Stimulated activated naive CD4-positive, alpha-beta T cell (primary cell): ENCODE data around the gene ZDHHC9.

Source experiments
- DNase-seq, 6 experiments: peaks; one replicate each; lab custom pipeline; 2025; lab: John Stamatoyannopoulos, UW

Gene ZDHHC9

GRCh38 chrX:129823115-129823514 is 20.6 kb downstream of the ZDHHC9 start:
- peak in 5 of 6 experiments; percentile 27 to 67 (median 36) for DNase-seq

GRCh38 chrX:129818123-129818522 is 25.6 kb downstream of the ZDHHC9 start:
- no peak for DNase-seq

- no peak for DNase-seq
Observed at GRCh38 chrX:129813662-129814368, 29.9 kb downstream of the ZDHHC9 start.

- no peak for DNase-seq
Observed at GRCh38 chrX:129808829-129809796, 34.6 kb downstream of the ZDHHC9 start.

- DNase-seq = no peak
Observed at GRCh38 chrX:129808158-129808828, 35.4 kb downstream of the ZDHHC9 start.

- no peak for DNase-seq
Observed at GRCh38 chrX:129804806-129805205, 38.9 kb downstream of the ZDHHC9 start.

GRCh38 chrX:129802863-129803262 is 40.8 kb downstream of the ZDHHC9 start:
- no peak for DNase-seq

- no peak for DNase-seq
Observed at GRCh38 chrX:129800186-129800585, 43.5 kb downstream of the ZDHHC9 start.

- DNase-seq = no peak
Observed at GRCh38 chrX:129798888-129799287, 44.8 kb downstream of the ZDHHC9 start.

GRCh38 chrX:129798456-129798855 is 45.2 kb downstream of the ZDHHC9 start:
- no peak for DNase-seq

- no peak for DNase-seq
Observed at GRCh38 chrX:129797251-129797906, 46.3 kb downstream of the ZDHHC9 start.

- DNase-seq = no peak
Observed at GRCh38 chrX:129795584-129795983, 48.1 kb downstream of the ZDHHC9 start.

GRCh38 chrX:129793604-129794191 is 50.0 kb downstream of the ZDHHC9 start:
- no peak for DNase-seq

GRCh38 chrX:129792586-129793291 is 50.9 kb downstream of the ZDHHC9 start:
- DNase-seq = no peak

- DNase-seq = no peak
Observed at GRCh38 chrX:129791961-129792570, 51.6 kb downstream of the ZDHHC9 start.

GRCh38 chrX:129791336-129791735 is 52.4 kb downstream of the ZDHHC9 start:
- DNase-seq = no peak

- DNase-seq = no peak
Observed at GRCh38 chrX:129790808-129791207, 52.9 kb downstream of the ZDHHC9 start.

- DNase-seq = no peak
Observed at GRCh38 chrX:129790146-129790545, 53.5 kb downstream of the ZDHHC9 start.

GRCh38 chrX:129788527-129788926 is 55.2 kb downstream of the ZDHHC9 start:
- DNase-seq = no peak

GRCh38 chrX:129787336-129788055 is 56.2 kb downstream of the ZDHHC9 start:
- DNase-seq = no peak
